A673 (cell line): Measurements from ENCODE around the gene SLC38A3.

ENCODE experiments used
- CTCF ChIP-seq: fragments of 300-800, 200-600 bp; sonication (generic); conservative IDR thresholded peaks from 2 replicates; pipeline ENCODE4 v1.5.1; 2017; ENCODE audit warnings: low read depth, mild to moderate bottlenecking, antibody characterized with exemption, low read length, moderate library complexity, mixed read lengths
- EZH2 ChIP-seq: fragments of 200-600 bp; sonication (generic); IDR thresholded peaks from 2 replicates; pipeline ENCODE4 v1.6.1; 2017; ENCODE audit warnings: borderline replicate concordance, low read depth, mild to moderate bottlenecking, mixed read lengths, antibody characterized with exemption, low read length; ENCODE audit not compliant: poor library complexity, severe bottlenecking

- TF ChIP-seq CTCF (no peak), EZH2 (no peak)
Measured at GRCh38 chr3:50174947-50175524, 30.0 kb upstream of the SLC38A3 start.
